AG04450 (cell line): ENCODE measurements around the gene CCDC73. TPM values are rescaled to one million over a fixed set of nuclear protein-coding genes. Genes with fewer than 3 reads are reported as not detected.
A peak's percentile ranks its signal among the peaks of the same experiment; 100 is the strongest.
"Not testable (repeated sequence)": the region's sequence is repeated elsewhere in the genome, so short reads cannot be mapped to it uniquely, and the experiment has no call there.

Experiments used
- CTCF ChIA-PET: fragments of 300-600, 350-600 bp; formaldehyde crosslinking; extraction: SDS; loops from one replicate; lab custom pipeline; 2022; ENCODE audit warnings: antibody characterized with exemption, inconsistent platforms; lab: Charles Lee
- POLR2A ChIA-PET: fragments of 350-600 bp; formaldehyde crosslinking; extraction: SDS; loops from one replicate; lab custom pipeline; 2021; ENCODE audit warnings: antibody characterized with exemption, inconsistent platforms; lab: Yijun Ruan, JAX
- DNase-seq: peaks from one replicate; pipeline ENCODE4 v3.0.0-alpha.2; 2011; ENCODE audit warnings: low read depth, low spot score
- H3K27ac ChIP-seq: one replicate; pipeline ENCODE4 v1.5.1; 2012; ENCODE audit warnings: low read depth, low read length, control low read depth
- H3K27me3 ChIP-seq: one replicate; pipeline ENCODE4 v1.6.0; 2012; ENCODE audit warnings: low read length; ENCODE audit not compliant: control insufficient read depth, insufficient read depth
- H3K4me3 ChIP-seq: 2 replicates; pipeline ENCODE4 v1.5.1; 2011; ENCODE audit warnings: mild to moderate bottlenecking, low read depth, low read length, control low read depth
- H3K9me3 ChIP-seq: 2 replicates; pipeline ENCODE4 v1.5.1; 2012; ENCODE audit warnings: low read length; ENCODE audit not compliant: control insufficient read depth, insufficient read depth
- CTCF ChIP-seq: IDR thresholded peaks from 2 replicates; pipeline ENCODE4 v1.5.1; 2011; ENCODE audit warnings: low read depth, low read length, control low read depth, inconsistent platforms
- polyA plus RNA-seq: library from polyadenylated mRNA; depleted of rRNA; stranded (reverse); fragments of >200 nt; gene quantifications from 2 replicates; pipeline ENCODE4 v1.2.3, GENCODE V29; 2011

CCDC73 gene
- polyA plus RNA-seq, 1 experiment = not detected

- Histone ChIP-seq H3K27me3 (peaks cover 32% of the 10 kb centered on the region), H3K9me3 (no peaks in the 10 kb centered on the region; the same call in 1 of the 2 replicates), H3K4me3 (peak within 1 kb of the TSS; percentile 61), H3K27ac (no peak within 1 kb of the TSS)
- POLR2A ChIA-PET = no interaction called here
- CTCF ChIA-PET = no interaction called here
- no peak for DNase-seq
- TF ChIP-seq CTCF = no peak
Measured at GRCh38 chr11:32829680-32830412, 35.4 kb upstream of the CCDC73 start, which contains the start of gene PRRG4. PRRG4 (plus strand) TSS chr11:32829927; CDS start chr11:32830530, 603 bp downstream.

GRCh38 chr11:32829157-32829679, 34.8 kb upstream of the CCDC73 start:
- no peak for DNase-seq
- TF ChIP-seq CTCF = no peak
- H3K4me3 ChIP-seq = peak overlapping the region; percentile 61
- peaks cover 32% of the 10 kb centered on the region for H3K27me3 ChIP-seq
- CTCF ChIA-PET = no interaction called here
- H3K27ac ChIP-seq = no peak overlapping the region
- POLR2A ChIA-PET = no interaction called here
- H3K9me3 ChIP-seq = no peaks in the 10 kb centered on the region; the same call in 1 of the 2 replicates

GRCh38 chr11:32827276-32827675, 32.8 kb upstream of the CCDC73 start:
- no peak for DNase-seq
- ChIA-PET CTCF (no interaction called here), POLR2A (no interaction called here)
- Histone ChIP-seq H3K9me3 (no peaks in the 10 kb centered on the region; the same call in 1 of the 2 replicates), H3K27me3 (peaks cover 26% of the 10 kb centered on the region), H3K27ac (no peak overlapping the region), H3K4me3 (no peak overlapping the region)
- no peak for TF ChIP-seq CTCF

GRCh38 chr11:32826113-32826512, 31.7 kb upstream of the CCDC73 start:
- Histone ChIP-seq H3K27ac (no peak overlapping the region), H3K4me3 (no peak overlapping the region), H3K27me3 (peaks cover 23% of the 10 kb centered on the region), H3K9me3 (no peaks in the 10 kb centered on the region; the same call in 1 of the 2 replicates)
- no peak for DNase-seq
- ChIA-PET POLR2A (no interaction called here), CTCF (interaction anchor here (1.0 to 1.1 kb wide), 2 partner anchors 17 kb away, joined by 3 read pairs; no protein-coding TSS in a partner anchor)
- no peak for TF ChIP-seq CTCF

- H3K9me3 ChIP-seq, POLR2A ChIA-PET, DNase-seq, H3K27ac ChIP-seq, H3K27me3 ChIP-seq, H3K4me3 ChIP-seq: not testable (repeated sequence)
- CTCF ChIA-PET = interaction anchor here (0.7 kb wide), 1 partner anchor 59 kb away, joined by 3 read pairs; no protein-coding TSS in a partner anchor
Measured at GRCh38 chr11:32823617-32824016, 29.2 kb upstream of the CCDC73 start.
